Measurements from ENCODE around the gene OLFM4.

OLFM4 gene

DNA sequence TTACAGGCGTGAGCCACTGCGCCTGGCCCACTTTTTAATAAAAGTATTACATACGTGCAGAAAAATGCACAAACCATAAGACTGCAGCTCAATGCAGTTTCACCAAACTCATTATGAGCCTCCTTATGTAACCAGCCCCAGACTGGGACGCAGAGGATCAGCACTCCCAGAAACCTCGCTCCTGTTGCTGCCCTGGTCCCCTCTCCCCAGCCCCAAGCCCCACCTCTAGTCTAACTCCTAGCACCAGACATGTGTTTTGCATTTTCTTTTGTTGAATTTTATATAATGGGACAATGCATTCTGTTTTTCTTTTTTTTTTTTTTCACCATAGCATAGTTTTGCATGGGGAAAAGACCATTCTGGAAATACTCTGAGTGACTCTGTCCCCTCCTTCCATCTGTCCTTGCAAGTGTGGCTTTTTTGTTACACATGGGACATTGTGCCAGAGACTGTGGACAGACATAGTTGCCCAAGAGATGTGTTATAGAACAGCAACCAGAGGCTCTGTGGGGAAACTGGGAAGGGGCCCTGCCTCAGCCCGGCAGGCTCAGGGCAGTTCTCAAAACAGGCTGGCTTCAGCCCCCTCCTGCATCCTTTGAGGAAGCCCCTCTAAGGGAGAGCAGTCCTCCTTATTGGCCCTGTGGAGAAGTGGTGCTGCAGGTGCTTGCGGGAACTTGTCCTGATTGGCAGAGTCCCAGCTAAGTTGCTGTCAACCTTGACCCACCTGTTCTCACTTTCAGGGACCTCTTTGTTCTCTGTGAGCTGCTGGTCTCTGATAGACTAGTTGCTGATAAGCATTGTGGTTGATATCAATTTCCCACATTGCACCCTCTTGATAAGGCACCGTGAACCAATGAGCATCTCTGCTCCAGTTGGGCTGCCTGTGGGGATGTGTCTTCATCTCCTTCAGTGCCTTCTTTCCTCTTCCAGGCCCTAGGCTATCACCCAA lies 13.8 kb upstream of the OLFM4 start:
- DNase-seq (ENCODE audit: low spot score): no peak

DNA sequence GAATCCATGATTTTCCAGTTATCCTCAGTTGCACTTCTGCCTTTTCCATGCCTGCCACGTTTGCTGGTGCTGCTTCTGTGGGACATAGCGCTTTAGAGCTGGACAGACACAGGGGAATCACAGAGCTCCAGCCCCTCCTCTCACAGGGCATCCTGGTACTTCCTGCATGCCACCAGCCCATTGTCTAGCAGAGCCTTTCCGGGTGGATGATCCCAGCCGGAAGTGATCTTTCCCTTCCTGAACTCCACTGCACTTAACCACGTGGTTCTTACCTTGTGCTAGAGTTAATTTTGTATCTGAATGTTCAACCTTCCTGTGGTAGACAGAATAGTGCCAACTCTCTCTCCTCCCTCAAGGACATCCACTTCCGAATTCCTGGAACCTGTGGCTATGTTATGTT lies 12.6 kb upstream of the OLFM4 start:
- DNase-seq (ENCODE audit: low spot score): no peak

DNA sequence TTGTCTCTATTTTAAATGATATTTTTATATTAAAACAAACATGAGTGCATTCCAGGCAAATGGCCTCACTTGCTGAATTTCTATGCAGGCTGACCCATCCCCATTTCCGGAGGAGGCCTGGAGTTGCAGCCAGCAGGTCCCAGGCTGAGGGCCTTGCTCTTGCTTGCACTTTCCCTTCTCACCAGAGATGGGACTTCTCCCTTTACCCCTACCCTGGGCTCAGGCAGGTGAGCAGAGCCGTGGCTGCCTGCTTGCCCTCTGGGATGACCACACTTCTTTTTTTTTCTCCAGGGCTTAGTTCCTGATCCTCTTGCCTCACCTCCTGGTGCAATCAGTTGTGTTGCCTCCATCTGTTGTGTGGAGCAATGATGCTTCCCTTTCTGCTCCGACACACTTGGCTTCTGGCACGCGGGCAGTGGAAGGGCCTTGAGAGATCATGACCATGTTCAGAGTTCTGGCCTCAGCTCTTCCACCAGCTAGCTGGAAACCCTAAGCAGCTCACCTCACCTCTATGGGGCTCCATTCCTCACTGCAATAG lies 11.1 kb upstream of the OLFM4 start:
- DNase-seq (ENCODE audit: low spot score): no peak

DNA sequence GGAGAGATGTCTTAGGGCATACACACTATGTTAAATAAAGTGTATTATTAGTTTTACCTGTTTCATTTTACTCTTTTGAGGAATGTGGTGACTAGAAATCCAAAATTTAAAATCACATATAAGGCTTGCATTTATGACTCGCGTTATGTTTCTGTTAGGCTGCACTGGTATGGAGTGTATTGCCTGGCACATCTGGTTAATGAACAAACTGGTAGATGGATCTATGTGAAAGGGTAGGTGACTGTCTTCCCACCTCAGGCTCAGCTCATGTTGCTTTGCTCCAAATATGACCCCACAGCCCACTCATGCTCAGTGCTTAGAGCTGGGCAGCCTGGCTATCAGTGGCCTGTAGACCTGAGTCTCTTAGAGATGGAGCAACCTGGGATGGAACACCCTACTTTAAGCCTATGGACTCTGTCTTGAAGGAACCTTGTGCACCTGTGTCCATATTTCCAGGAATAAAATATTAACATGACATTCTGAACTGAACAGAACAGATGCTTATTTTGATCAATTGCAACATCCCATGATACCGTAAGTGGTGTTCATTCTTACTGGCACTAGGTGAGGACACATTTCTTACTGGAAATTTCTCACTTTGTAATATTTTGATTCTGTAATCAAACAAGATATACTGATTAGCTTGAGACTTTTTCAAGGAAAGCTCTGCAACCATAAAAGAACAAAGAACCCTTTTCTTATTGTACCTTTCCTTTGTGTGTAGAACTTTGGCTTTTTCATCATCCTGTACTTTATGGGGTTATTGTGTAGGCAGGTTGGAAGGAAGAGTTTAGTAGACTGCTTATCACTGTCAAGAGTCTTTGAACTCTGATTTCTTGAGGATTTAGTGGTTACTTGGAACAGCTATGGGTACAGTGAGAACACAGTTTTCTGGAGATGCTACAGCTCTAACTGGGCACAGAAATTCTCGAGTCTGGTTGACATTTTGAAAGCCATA lies 9.6 kb upstream of the OLFM4 start:
- no peak for DNase-seq (ENCODE audit: low spot score)

DNA sequence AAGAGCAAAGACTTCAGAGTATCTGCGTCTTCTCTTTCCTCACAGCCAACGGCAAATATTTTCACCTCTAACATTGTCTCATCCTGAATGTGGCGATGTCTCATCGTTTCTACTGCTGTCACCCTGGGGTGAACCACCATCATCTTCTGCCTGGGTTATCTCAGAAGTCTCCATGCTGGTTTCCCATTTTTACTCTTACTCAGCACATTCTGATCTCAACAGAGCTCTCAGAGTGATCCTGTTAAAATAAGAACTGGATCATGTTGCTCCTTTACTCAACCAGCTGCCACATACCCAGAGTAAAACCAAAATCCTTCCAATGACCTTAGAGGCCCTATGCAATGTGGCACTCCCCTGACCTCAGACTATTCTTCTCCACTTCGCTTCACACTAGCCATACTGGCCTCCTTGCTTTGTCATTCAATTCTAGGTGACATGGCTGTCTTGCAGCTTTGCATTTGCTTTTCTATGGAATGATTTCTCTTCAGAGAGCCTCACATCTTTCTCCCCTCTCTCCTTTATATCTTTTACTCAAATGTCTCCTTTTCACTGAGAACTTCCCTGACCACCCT lies 7.8 kb upstream of the OLFM4 start:
- DNase-seq (ENCODE audit: low spot score): no peak

DNA sequence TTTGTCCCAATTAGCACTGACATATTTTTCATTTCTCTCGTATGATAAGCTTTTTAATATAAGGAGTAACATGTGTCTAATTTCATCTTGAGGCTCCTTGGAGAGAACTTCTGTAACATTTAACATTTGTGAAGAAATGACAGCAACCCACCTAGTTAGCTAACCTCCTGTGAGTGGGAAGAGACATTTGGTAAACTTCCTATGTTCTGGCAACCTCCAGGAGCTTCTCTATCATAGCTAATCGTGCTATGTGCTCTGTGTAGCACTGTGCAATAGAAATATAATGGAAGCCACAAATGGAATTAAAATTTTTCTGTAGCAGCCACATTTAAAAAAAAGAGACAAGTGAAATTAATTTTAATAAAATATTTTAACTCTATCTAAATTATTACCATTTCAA lies 5.4 kb upstream of the OLFM4 start:
- no peak for DNase-seq (ENCODE audit: low spot score)

DNA sequence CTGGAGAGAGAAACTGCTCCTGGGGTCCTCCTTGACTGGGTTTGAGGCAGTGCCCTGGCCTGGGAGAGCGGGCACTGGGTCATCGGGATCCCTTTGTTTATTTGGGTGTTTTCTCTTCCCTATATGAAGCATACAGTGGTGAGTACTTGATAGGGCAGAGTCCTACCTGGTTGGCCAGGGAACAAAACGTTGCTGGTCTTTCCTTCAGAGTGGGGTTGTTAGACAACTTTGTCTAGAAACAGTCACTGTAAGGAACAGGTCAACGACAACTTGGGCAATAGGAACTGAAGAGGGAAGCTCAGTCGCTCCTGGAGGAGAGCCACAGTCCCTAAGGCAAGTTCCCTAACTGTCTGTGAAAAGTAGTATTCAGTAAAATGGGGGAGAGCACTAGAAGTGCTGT lies 550 bp upstream of the OLFM4 start:
- DNase-seq (ENCODE audit: low spot score): no peak

DNA sequence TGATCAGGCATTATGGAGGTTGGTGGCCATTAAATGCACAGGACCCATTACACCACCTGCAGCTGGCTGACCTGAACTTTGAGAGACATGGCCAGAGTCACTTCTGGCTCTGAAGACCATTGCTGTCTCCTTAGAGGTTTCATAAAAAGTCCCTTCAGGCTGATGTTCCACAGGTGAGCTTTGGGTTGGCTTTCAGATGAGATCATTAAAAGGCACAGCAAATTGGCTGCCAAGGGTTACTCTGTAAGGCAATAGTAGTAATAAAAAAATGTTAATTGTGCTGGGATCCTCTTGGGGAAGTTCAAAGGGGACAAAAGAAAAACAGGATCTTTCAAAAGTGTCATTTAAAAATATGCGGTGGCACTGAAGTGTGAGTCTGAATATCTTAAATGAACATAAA lies 4.2 kb downstream of the OLFM4 start:
- DNase-seq (ENCODE audit: low spot score): no peak

DNA sequence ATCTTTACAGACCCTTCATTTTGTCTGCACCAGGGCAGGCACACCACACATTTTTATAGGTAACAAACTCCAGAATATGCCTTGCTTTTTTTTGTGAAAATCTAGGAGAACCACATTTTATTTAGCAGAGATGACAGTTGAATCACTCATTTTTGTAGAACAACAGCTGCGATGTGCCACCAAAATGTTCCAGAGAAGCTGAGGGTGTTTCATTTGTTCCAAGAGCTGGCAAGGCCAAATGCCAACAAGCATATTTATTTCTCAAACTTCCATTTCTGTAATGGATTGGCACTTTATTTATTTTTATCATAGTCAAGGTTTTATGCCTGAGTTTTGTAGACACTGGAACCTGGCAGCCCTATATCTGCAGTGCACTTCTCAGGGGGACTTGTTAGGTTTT lies 10.4 kb downstream of the OLFM4 start:
- no peak for DNase-seq (ENCODE audit: low spot score)

DNA sequence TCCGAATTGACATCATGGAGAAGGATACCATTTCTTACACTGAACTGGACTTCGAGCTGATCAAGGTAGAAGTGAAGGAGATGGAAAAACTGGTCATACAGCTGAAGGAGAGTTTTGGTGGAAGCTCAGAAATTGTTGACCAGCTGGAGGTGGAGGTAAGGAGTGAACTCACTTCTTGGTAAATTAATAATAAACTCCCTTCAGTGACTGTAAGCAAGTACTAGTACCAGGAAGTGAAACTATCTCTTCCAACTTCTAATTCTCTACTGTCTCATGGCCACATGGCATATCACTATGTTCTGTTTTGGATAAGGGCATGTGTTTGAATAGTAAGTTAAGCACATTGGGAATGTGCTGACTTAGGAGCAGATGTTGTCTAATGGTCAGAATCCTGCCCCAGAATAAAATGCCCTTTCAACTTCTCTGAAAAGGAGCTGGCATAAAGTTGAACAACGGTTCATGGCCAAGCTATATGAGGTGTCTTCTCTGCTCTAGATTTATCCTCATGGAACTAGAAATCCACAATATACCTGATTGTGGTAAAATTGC lies 13.4 kb downstream of the OLFM4 start:
- no peak for DNase-seq (ENCODE audit: low spot score)

DNA sequence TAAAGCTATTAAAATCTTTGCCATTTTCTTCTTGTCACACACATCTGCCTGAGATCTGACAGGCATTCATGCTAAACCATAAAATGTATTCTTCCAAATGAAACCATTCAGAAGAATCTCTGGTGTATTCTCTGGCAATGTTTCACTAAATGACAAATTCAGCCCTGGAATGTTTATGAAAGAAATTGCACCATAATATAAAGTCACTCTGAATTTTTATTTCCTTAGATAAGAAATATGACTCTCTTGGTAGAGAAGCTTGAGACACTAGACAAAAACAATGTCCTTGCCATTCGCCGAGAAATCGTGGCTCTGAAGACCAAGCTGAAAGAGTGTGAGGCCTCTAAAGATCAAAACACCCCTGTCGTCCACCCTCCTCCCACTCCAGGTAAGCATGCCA lies 14.3 kb downstream of the OLFM4 start:
- no peak for DNase-seq (ENCODE audit: low spot score)

DNA sequence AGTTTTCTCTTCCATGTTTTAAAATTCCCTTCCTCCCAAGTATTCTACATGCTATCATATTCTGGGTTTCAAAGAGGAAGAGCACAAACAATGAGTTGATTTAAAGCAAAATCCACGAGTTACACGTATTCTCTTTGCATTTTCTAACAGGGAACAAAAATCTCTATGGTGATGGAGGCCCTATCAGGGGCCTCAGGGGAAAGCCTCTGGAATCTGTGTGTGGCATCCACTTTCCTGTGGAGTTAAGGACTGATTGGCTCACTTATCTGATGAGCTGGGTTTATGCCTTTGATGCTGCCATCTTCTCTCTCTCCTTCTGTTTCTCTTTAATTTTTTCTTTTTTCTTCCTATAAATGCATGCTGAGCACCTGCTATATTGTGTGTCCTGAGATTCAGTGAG lies 14.8 kb downstream of the OLFM4 start:
- DNase-seq (ENCODE audit: low spot score): no peak

DNA sequence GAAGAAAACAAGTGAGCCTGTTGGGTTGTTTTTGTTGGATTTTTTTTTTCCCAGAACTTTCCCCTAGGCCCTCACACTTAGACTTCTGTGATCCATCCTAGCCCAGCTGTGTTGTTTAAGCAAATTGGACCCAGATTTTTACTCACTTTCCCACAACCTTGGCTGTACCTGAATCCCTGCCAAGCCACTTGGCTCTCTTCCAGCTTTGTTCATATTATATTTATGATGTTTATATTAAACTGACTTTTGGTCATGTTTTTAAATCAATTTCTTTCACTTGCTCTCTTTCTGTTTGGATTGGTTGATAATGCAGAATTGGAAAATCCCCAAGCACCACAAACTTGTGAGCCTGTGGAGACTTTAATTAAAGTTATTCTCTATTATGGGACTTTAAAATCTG lies 16.6 kb downstream of the OLFM4 start:
- no peak for DNase-seq (ENCODE audit: low spot score)

DNA sequence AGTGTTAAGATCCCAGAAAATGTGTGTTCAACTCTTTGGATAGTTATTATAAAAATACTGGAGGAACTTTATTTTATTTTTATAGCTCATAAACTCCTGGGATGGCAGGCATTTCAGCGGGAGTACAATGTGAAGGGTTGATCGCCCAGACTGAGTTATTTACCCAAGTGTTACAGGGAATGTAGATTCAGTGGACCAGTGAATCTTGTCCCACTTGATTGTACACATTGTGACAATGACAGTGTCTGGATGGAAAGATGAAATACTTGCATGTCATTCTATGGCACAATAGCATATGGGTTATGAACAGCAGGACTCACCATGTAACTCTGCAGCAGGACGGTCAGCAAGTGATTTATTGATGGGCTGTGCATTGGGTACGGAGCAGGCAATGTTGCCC lies 20.3 kb downstream of the OLFM4 start:
- DNase-seq (ENCODE audit: low spot score): no peak

DNA sequence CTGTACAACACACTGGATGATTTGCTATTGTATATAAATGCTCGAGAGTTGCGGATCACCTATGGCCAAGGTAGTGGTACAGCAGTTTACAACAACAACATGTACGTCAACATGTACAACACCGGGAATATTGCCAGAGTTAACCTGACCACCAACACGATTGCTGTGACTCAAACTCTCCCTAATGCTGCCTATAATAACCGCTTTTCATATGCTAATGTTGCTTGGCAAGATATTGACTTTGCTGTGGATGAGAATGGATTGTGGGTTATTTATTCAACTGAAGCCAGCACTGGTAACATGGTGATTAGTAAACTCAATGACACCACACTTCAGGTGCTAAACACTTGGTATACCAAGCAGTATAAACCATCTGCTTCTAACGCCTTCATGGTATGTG lies 21.5 kb downstream of the OLFM4 start:
- DNase-seq (ENCODE audit: low spot score): no peak

DNA sequence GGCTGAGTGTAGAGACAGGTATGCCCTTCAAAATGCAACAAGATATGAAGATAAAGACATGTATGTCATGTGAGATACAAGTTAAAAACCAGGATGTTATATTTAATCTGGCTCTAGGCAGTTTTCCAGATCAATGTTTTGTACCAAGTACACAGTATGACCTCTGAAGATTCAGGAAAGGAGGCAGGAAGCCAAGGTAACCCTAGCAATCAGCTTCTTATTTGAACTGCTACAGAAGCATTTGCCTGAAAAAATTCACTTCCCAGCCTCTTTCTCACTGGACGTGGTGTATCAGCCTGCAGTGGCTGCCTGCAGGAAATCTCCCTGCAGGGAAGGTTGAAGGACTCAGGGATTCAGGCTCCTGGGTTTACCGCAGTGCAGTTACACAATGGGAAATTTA lies 24.1 kb downstream of the OLFM4 start:
- DNase-seq (ENCODE audit: low spot score): no peak

DNA sequence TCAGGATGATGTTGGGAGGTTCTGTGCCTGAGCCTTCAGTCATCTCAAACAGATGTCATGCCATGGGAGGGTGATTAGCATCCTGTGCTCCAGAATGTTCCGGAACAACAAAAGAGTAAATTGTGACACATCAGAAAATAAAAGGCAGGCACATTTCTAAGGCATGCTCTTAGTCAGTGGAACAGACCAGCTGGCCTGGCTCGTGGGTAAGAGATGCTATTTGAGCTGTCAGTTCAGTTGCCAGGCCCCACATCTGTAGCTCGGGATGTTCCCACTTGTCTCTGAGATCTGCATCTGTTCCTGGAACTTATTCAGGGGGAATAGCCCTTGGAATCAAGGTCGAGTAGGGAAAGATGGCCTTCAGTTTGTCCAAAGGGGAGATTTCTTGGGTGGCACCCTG lies 26.0 kb downstream of the OLFM4 start:
- no peak for DNase-seq (ENCODE audit: low spot score)

DNA sequence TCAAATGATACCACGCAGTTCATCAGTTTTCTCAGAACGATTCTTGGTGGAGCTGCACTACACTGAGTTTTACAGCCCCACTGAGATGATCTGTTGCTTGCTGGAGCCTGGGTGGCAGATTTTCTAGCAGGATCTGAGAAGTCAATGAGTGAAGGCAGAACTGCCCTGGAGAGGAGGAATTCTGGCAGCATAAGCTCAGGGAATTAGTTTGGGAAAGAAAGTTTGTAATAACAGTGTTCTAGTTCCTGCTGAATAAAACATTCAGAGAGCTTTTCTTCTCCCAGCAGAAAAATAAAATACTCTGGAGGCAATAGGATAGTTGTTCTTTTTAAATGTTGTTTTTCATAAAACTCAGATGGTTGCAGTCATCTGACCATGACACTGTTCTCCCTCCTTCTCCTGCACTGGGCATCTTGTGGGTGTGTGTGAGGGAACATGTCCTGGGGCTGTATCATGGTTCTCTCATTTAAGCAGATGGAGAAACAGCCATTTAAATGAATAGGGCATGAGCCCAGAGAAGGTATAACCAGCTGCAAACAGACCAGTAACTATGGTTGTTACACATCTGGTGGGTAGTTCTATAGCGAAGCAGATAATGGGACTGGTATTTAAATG lies 29.6 kb downstream of the OLFM4 start:
- DNase-seq (ENCODE audit: low spot score): no peak

DNA sequence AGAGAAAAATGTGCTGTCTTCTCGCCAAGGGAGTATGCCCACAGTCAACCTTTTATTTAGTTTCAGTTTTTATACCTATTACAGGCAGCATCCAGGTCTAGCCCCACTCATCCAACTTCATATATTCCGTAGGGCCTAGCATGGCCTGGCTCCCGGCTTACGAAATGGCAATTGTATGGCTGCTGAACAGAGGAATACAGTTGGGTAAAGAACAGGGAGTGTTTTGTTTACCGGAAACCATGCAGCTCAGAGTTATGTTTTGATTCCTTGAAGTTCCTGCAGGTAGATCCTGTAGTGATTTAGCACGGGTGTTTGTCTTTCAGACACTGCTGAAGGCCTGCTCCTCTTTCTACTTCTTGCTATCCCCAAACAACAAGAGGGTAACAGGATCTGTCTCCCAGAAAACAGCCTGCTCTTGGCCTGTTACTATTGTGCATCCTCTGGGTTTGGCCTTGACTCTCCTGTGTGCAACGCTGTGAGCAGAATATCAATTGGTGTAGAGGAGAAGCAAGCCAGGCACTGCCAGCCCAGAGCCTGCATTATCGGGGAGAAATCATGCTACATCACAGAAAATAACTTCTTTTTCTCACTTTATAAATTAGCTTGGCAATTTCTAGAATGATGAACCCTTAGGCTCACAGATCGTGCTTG lies 32.4 kb downstream of the OLFM4 start:
- no peak for DNase-seq (ENCODE audit: low spot score)

DNA sequence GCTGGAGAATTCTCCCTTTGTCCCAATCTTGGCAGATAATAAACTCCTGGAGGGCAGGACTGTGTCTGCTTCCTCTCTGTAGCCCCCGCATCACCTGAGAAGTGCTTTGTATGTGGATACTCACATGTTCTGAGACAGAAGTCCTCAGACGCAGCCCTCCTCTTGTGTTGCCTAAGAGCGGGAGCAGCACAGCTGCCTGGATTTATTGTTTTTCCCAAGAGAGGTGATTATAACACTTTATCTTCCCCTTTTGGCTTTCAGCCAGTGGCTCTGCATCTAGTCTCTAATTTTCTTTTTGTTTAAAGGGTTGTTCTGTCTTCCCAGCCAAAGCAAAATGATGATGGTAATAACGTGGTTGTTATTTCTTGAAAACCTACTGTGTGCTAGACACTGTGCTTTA lies 36.1 kb downstream of the OLFM4 start:
- DNase-seq (ENCODE audit: low spot score): no peak

DNA sequence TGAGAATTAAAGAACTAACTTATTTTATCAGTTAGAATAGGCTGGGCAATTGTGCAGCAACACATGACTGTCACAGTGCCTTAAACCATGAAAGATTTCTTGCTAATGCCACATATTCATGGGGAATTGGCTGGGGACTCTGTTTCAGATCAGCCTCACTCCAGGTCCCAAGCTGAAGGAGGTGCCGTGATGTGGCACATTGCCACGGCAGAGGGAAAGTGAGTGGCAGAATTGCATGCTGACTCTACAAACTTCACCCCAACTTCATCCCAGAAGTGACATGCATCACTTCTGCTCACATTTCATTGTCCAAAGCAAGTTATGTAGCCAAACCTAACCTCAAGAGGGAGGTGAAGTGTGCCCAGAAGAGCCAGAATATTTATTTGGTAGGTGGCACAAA lies 37.8 kb downstream of the OLFM4 start:
- DNase-seq (ENCODE audit: low spot score): no peak
